IMR-90 (cell line): ENCODE measurements around the gene MOXD1. TPM values are rescaled to one million over a fixed set of nuclear protein-coding genes. Genes with fewer than 3 reads are reported as not detected.

Experiments
- ATAC-seq: fragments of 200-7000 bp; cut with Tn5 transposase; 2 replicates; pipeline ENCODE4 v1.9.1; 2020; ENCODE audit warnings: low read depth, mild to moderate bottlenecking, moderate library complexity
- BruUV-seq: library from RNA; stranded (reverse); fragments of 400-500 nt; replicated peaks from 2 replicates; lab custom pipeline; 2021; lab: Mats Ljungman, UMichigan
- CTCF ChIA-PET: fragments of 300-600 bp; formaldehyde crosslinking; extraction: SDS; loops from one replicate; lab custom pipeline; 2021; ENCODE audit warnings: antibody characterized with exemption; lab: Yijun Ruan, JAX
- POLR2A ChIA-PET: fragments of 300-600 bp; sonication (Branson Sonifier 250); formaldehyde crosslinking; loops from one replicate; lab custom pipeline; 2022; ENCODE audit warnings: antibody characterized with exemption; ENCODE audit not compliant: unreplicated experiment; lab: Charles Lee
- DNase-seq: peaks from one replicate; pipeline ENCODE4 v3.0.0; 2013
- H2AFZ ChIP-seq: replicated peaks from 2 replicates; pipeline ENCODE3; 2013; ENCODE audit warnings: low read length, mild to moderate bottlenecking; ENCODE audit not compliant: poor library complexity
- H2AK5ac ChIP-seq: 2 replicates; pipeline ENCODE4 v1.6.1; 2013; ENCODE audit warnings: low read depth, low read length, inconsistent platforms
- H2AK9ac ChIP-seq: replicated peaks from 2 replicates; pipeline ENCODE3; 2013; ENCODE audit warnings: mild to moderate bottlenecking, low read depth, low read length, moderate library complexity; ENCODE audit not compliant: poor library complexity
- H2BK120ac ChIP-seq: 2 replicates; pipeline ENCODE4 v1.6.1; 2013; ENCODE audit warnings: low read depth, low read length, inconsistent platforms
- H2BK15ac ChIP-seq: 3 replicates; pipeline ENCODE4 v1.6.1; 2013; ENCODE audit warnings: low read depth, low read length, inconsistent platforms
- H2BK20ac ChIP-seq: 2 replicates; pipeline ENCODE4 v1.6.1; 2013; ENCODE audit warnings: low read depth, mild to moderate bottlenecking, inconsistent platforms, low read length, moderate library complexity
- H2BK5ac ChIP-seq: 2 replicates; pipeline ENCODE4 v1.6.1; 2013; ENCODE audit warnings: mild to moderate bottlenecking, low read depth, low read length, inconsistent platforms; ENCODE audit not compliant: poor library complexity, severe bottlenecking
- H3K14ac ChIP-seq: replicated peaks from 2 replicates; pipeline ENCODE4 v1.6.1; 2013; ENCODE audit warnings: low read depth, low read length, inconsistent platforms
- H3K18ac ChIP-seq: 2 replicates; pipeline ENCODE4 v1.6.1; 2013; ENCODE audit warnings: low read depth, low read length, control low read depth
- H3K23ac ChIP-seq: 2 replicates; pipeline ENCODE4 v1.6.1; 2013; ENCODE audit warnings: low read depth, low read length, inconsistent platforms
- H3K27ac ChIP-seq: 2 replicates; pipeline ENCODE4 v1.5.1; 2013; ENCODE audit warnings: mild to moderate bottlenecking, control low read depth, low read length; ENCODE audit not compliant: insufficient read depth
- H3K27me3 ChIP-seq: 2 replicates; pipeline ENCODE4 v1.6.1; 2013; ENCODE audit warnings: low read length; ENCODE audit not compliant: control insufficient read depth, insufficient read depth
- H3K36me3 ChIP-seq: 2 replicates; pipeline ENCODE4 v1.6.1; 2013; ENCODE audit warnings: low read length, mixed read lengths; ENCODE audit not compliant: control insufficient read depth, insufficient read depth
- H3K4ac ChIP-seq: 2 replicates; pipeline ENCODE4 v1.6.1; 2013; ENCODE audit warnings: low read depth, low read length, inconsistent platforms
- H3K4me1 ChIP-seq: 2 replicates; pipeline ENCODE4 v1.6.1; 2013; ENCODE audit warnings: low read length, mixed read lengths; ENCODE audit not compliant: control insufficient read depth, insufficient read depth
- H3K4me2 ChIP-seq: 2 replicates; pipeline ENCODE4 v1.6.1; 2013; ENCODE audit warnings: low read depth, mild to moderate bottlenecking, control low read depth, low read length, moderate library complexity
- H3K4me3 ChIP-seq: 2 replicates; pipeline ENCODE4 v1.5.1; 2013; ENCODE audit warnings: low read depth, mild to moderate bottlenecking, control low read depth, low read length, moderate library complexity; ENCODE audit not compliant: insufficient read depth
- H3K56ac ChIP-seq: 2 replicates; pipeline ENCODE4 v1.6.1; 2013; ENCODE audit warnings: low read length, inconsistent platforms; ENCODE audit not compliant: insufficient read depth; ENCODE audit errors: extremely low read depth
- H3K79me1 ChIP-seq, 2 experiments: 2 replicates each; pipeline ENCODE4 v1.6.1; 2013; ENCODE audit warnings: low read length in 2 of 2, inconsistent platforms in 1 of 2, low read depth in 1 of 2
- H3K9ac ChIP-seq: 2 replicates; pipeline ENCODE4 v1.6.1; 2013; ENCODE audit warnings: low read depth, low read length, control low read depth
- H3K9me1 ChIP-seq: 2 replicates; pipeline ENCODE4 v1.6.1; 2013; ENCODE audit warnings: low read length, inconsistent platforms; ENCODE audit not compliant: insufficient read depth
- H3K9me3 ChIP-seq: 2 replicates; pipeline ENCODE4 v1.6.1; 2013; ENCODE audit warnings: low read length; ENCODE audit not compliant: control insufficient read depth, insufficient read depth
- H4K20me1 ChIP-seq: 2 replicates; pipeline ENCODE4 v1.6.1; 2013; ENCODE audit warnings: low read length, inconsistent platforms; ENCODE audit not compliant: insufficient read depth
- H4K5ac ChIP-seq: 2 replicates; pipeline ENCODE4 v1.6.1; 2013; ENCODE audit warnings: mild to moderate bottlenecking, low read depth, low read length, control low read depth
- H4K8ac ChIP-seq, 2 experiments: 2 replicates each; pipeline ENCODE4 v1.6.1; 2013; ENCODE audit warnings: low read depth in 2 of 2, low read length in 2 of 2, control low read depth in 1 of 2, inconsistent platforms in 1 of 2
- H4K91ac ChIP-seq: 2 replicates; pipeline ENCODE4 v1.6.1; 2013; ENCODE audit warnings: low read depth, low read length, inconsistent platforms; ENCODE audit not compliant: insufficient read depth
- BHLHE40 ChIP-seq: fragments of 150-350 bp; IDR thresholded peaks from 2 replicates; pipeline ENCODE4 v1.6.1; 2016; ENCODE audit warnings: mild to moderate bottlenecking, low read depth, low read length
- CHD1 ChIP-seq: IDR thresholded peaks from 2 replicates; pipeline ENCODE4 v1.6.1; 2012; ENCODE audit warnings: low read depth, low read length, improper control_type of control experiment
- ELK1 ChIP-seq: fragments of 150-350 bp; IDR thresholded peaks from 2 replicates; pipeline ENCODE4 v1.6.1; 2016; ENCODE audit warnings: low read depth, mild to moderate bottlenecking, low read length, moderate library complexity, borderline replicate concordance
- MAFK ChIP-seq: IDR thresholded peaks from 2 replicates; pipeline ENCODE4 v1.6.1; 2012; ENCODE audit warnings: low read depth, low read length, improper control_type of control experiment
- POLR2A ChIP-seq: IDR thresholded peaks from 2 replicates; pipeline ENCODE4 v1.6.1; 2012; ENCODE audit warnings: mild to moderate bottlenecking, low read depth, low read length
- RAD21 ChIP-seq: IDR thresholded peaks from 2 replicates; pipeline ENCODE4 v1.6.1; 2012; ENCODE audit warnings: low read length, improper control_type of control experiment
- RCOR1 ChIP-seq: IDR thresholded peaks from 2 replicates; pipeline ENCODE4 v1.6.1; 2012; ENCODE audit warnings: mild to moderate bottlenecking, low read length, improper control_type of control experiment; ENCODE audit not compliant: insufficient replicate concordance
- WGBS, 2 experiments: methylation state at CpG; one replicate each; pipeline versions ENCODE4 v1.1.5 to v1.1.7; 2013; ENCODE audit warnings: missing lambda C conversion rate in 2 of 2; ENCODE audit not compliant: insufficient read length in 1 of 2; ENCODE audit errors: extremely low coverage in 2 of 2; 5-methylcytosine and 5-hydroxymethylcytosine counted together
- dilution Hi-C: fragments of 300-500 bp; cut with HindIII; formaldehyde crosslinking; loops from one replicate; pipeline ENCODE4 v1.14.3; 2018; ENCODE audit warnings: low sequenced_read_pairs; ENCODE audit not compliant: unreplicated experiment
- in situ Hi-C: fragments of 300-500 bp; cut with MboI; formaldehyde crosslinking; loops from 3 replicates; pipeline ENCODE4 v1.14.3; 2019; ENCODE audit warnings: low sequenced_read_pairs, inconsistent platforms, mixed read lengths
- intact Hi-C: fragments of 100-400 bp; cut with micrococcal nuclease; formaldehyde crosslinking; loops from 2 replicates; pipeline ENCODE4 v1.10.0; 2022
- polyA plus RNA-seq, 3 experiments: library from polyadenylated mRNA; depleted of rRNA; stranded (reverse); fragments of >200 nt; gene quantifications; 2 replicates each; pipeline ENCODE4 v1.2.3, GENCODE V29; 2012; ENCODE audit warnings: low replicate concordance in 1 of 3
- total RNA-seq: library from RNA; depleted of rRNA; stranded (reverse); fragments of >200 nt; gene quantifications from 2 replicates; pipeline ENCODE4 v1.2.3, GENCODE V29; 2012

The MOXD1 gene
- total and polyA plus RNA-seq, 2 of the 4 experiments (the other 2 are of a cell fraction) = 10.0 to 19.4 TPM

- CTCF ChIA-PET = no interaction called here
- POLR2A ChIA-PET = no interaction called here
Observed at GRCh38 chr6:132411296-132411695, 10.0 kb upstream of the MOXD1 start.

More at GRCh38 chr6:132411296-132411695, 10.0 kb upstream of the MOXD1 start:
- Histone ChIP-seq H3K4me1 (no peaks in the 10 kb centered on the region), H3K9me3 (peaks cover 2% of the 10 kb centered on the region), H3K9ac (no peak overlapping the region), H3K4ac (no peak overlapping the region), H3K4me3 (no peak overlapping the region), H2BK20ac (no peak overlapping the region), H4K5ac (no peak overlapping the region), H3K36me3 (no peaks in the 10 kb centered on the region), H2AK9ac (no peak overlapping the region), H3K79me1 (no peaks in the 10 kb centered on the region), H3K27ac (no peak overlapping the region), H2BK15ac (no peak overlapping the region), H3K18ac (no peak overlapping the region), H3K9me1 (no peaks in the 10 kb centered on the region), H3K27me3 (no peaks in the 10 kb centered on the region), H3K23ac (no peak overlapping the region), H3K56ac (no peak overlapping the region), H4K8ac (no peak overlapping the region), H2AFZ (no peak overlapping the region), H3K14ac (no peak overlapping the region), H2BK120ac (no peak overlapping the region), H4K20me1 (no peaks in the 10 kb centered on the region), H2BK5ac (no peak overlapping the region), H2AK5ac (no peak overlapping the region), H3K4me2 (no peak overlapping the region), H4K91ac (no peak overlapping the region)
- in situ Hi-C loops = no loop called here
- ATAC-seq (no peak), DNase-seq (no peak)
- BruUV-seq = no TSS peak
- TF ChIP-seq ELK1 (no peak), RCOR1 (no peak), CHD1 (no peak), POLR2A (no peak), BHLHE40 (no peak), RAD21 (no peak), MAFK (no peak)
- WGBS, 2 experiments = no CpG with 5 or more reads among the region's 4 CpGs
- intact Hi-C loops = no loop called here
- dilution Hi-C loops = no loop called here
